Activated T-cell treated with anti-CD3 and anti-CD28 coated beads for 1 hour (primary cell): ENCODE data around the gene MRAP.
"Not testable (repeated sequence)": the region's sequence is repeated elsewhere in the genome, so short reads cannot be mapped to it uniquely, and the experiment has no call there.

Experiments used
- DNase-seq: peaks from one replicate; pipeline ENCODE4 v3.0.0-alpha.2; 2020; ENCODE audit warnings: low read depth

MRAP gene

DNA sequence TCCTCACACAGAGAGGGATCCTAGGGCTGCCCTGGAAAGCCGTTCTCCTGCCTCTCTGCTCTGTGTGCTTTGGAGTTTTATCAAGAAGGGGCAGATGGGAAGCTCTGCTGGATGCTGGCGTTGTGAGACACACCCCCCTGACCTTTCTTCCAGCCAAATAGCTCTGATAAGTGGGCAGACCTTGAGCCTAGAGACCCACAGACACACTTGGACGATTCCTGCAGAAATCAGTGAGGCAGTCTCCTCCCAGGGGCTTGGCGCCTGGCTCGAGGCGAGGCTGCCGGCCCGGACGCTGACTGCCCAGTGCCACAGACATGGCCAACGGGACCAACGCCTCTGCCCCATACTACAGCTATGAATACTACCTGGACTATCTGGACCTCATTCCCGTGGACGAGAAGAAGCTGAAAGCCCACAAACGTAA, at the start of gene MRAP:
Gene MRAP (plus strand): TSS at position 198 of the 424 bp plus-strand sequence. CDS start 117 bp downstream, at position 315.
- DNase-seq: no peak

DNA sequence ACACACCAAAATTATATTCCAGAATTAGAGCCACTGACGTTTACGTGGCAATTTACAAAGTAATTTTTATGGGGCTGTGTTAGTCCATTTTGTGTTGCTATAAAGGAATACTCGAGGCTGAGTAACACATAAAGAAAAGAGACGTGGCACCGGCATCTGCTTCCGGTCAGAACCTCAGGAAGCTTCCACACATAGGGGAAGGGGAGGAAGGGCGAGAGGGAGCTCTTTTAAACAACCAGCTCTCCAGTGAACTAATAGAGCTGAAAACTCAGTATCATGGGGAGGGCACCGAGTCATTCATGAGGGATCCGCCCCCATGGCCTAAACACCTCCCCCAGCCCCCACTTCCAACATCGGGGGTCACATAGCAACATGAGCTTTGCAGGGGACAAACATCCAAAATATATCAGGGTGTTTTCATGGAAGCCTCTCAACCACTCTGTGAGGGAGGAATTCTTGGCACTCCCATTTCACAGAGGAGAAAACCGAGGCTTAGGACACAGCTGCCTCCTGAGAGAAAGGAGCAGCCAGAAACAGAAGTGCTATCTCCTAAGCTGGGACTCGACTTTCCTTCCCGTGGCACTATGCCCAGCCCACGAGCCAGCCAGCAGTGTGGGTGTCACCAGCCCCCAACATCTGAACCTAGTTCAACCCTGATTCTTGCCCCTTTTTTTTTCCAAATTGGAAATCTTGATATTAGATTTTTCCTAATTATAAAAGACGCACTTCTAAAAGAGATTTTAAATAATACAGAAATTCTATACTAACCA, 49.0 kb upstream of the MRAP start:
- no peak for DNase-seq

GRCh38 chr21:32252136-32252535, 46.5 kb upstream of the MRAP start:
- DNase-seq: no peak

GRCh38 chr21:32253215-32253641, 45.4 kb upstream of the MRAP start:
- DNase-seq: no peak

DNA sequence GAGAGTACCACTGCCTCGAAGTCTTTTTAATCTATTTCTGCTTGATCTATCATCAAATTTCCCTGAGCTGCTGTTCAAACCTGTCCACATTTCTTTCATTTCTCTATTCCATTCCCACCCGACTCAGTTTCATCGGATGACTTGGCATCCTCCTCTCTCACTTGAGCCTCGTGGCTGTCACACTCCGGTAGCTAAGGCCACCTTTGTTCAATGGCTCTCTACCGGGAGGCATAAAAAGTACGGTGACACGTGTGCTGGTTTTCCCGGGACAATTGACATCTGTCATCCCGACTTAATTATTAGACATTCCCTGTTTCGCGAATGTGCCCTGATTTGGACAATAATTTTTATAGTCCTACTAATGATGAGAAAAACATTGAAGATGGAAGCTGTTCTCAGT, 42.4 kb upstream of the MRAP start:
- no peak for DNase-seq

DNA sequence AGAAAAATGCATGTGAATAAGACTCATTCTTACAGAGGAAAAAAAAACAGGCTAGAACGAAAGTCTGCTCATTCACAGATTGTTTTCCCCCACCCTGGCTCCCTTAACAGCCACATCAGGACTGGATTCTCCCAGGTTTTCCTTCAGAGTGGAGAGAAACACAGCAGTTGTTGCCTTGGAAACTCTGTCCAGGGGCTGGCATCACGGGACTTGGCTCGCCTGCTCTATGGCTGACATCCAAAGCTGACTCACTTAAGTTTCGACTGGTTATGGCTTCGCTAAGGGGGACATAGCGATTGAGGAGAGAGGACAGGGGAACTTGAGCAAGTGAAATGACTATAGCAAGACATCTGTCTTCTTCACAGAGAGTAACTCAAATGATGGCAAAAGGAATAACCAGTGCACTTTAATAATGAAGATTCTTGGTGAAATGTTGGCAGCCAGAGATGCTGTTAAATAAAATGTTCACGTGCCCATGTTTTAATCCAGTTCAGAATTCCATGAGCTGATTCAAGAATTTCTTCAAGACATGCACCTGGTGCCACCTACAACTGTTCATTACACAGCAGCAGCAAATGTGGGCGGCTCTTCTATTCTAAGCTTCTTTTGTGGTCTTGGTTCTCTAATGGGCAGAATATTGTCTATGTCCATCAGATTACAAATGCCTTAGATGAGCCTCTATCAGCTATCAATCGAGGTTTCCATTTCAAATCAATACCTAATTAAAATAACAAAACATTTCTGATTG, 41.6 kb upstream of the MRAP start:
- no peak for DNase-seq

DNA sequence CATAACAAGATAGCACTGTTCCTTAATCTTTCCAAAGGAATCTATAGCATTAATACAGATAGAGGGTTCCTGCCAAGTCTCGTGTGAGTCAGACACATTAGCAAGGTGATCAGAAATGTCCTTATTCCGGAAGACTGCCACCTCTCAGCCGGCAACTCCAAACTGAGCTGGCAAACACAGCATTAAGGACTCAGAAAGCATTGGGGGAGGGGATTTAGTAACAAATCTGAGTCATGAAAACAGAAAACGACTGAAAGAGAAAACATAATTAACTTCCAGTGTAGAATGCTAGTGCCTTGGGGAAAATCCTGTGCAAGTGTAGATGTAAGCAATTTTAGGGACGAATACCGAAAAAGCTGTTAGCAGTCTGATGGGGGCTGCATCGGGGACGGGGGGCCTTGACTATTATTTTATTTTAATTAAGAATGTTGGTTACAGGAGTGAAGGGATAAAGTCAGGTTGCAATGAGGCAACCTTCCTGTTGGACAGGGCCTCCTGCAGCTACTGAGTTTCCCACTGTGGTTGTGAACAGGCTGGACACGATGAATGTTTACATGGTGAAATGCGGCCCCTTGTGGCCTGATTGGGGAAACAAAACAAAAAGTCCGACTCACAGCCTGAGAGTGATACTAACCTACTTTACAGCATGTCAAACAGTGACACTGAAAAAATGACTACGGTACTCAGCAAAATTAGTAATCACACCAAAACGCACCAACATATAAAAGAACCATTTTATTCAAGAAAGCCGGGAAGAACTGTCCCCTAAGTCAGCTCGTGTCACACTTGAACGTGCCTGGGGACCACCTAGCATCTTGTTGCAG, 40.5 kb upstream of the MRAP start:
- no peak for DNase-seq

DNA sequence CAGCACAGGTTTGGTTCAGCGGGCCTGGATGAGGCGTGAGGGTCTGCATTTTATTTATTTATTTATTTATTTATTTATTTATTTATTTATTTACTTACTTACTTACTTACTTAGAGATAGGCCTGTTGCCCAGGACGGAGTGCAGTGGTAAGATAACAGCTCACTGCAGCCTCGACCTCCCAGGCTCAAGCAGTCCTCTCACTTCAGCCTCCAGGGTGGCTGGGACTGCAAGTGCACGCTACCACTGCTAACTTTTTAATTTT, 39.9 kb upstream of the MRAP start:
- not testable (repeated sequence) for DNase-seq

GRCh38 chr21:32260130-32260529, 38.5 kb upstream of the MRAP start:
- DNase-seq: no peak

DNA sequence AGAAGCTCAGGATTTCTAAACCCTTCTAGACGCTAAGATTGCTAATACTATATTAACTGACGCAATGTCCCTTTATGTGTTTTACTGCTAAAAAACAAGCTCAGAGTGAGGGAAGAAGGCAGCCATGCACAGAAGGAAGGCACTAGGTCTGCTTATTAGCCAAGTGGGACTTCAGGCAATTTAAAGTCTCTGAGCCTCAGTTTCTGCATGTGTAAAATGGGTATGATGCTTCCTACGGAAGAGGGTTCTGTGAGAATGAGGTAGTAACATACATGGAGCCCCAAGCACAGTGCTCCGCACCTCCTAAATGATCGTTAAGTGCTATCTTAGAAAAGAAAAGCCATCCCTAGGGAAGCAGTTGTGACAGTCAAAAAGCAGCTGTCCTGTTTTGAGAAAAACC, 36.7 kb upstream of the MRAP start:
- no peak for DNase-seq

GRCh38 chr21:32265321-32265720, 33.3 kb upstream of the MRAP start:
- DNase-seq: not testable (repeated sequence)

DNA sequence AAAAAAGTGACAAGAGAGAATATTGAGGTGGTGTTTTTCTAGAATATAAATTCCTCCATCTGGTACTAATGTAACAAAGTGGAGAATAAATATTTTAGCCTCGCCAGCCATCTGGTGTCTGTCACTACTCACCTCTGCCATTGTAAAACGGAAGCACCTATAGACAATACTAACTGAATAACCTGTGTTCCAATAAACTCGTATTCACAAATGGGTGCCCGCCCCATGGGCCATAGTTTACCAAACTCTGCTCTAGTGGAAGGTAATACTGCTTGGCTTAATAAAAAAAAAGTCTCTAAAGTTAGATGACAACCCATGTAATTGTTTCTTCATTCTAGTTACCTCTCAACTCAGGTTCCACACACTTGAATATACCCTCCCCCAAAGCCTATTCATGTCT, 27.9 kb upstream of the MRAP start:
- no peak for DNase-seq

GRCh38 chr21:32276671-32277070, 22.0 kb upstream of the MRAP start:
- DNase-seq: no peak

- DNase-seq: no peak
Measured at GRCh38 chr21:32278103-32278502, 20.6 kb upstream of the MRAP start.

GRCh38 chr21:32278518-32279376, 19.9 kb upstream of the MRAP start, which contains the start of gene MIS18A:
TSS of gene MIS18A (minus strand) at chr21:32279049. CDS start at chr21:32279014, 35 bp downstream.
- peak; percentile 97 for DNase-seq

DNA sequence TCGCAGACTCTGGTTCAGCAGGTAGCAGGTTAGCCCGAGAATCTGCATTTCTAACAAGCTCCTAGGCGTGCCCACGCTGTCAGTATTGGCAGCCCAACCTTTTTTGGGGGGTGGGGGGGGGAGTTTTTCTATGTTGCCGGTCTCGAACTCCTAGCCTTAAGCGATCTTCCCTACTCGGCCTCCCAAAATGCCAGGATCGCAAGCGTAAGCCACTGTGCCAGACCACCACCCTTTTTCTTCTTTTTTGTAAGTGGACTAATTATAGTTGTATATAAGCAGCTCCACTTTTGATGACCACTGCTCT, 19.3 kb upstream of the MRAP start:
- DNase-seq: no peak

DNA sequence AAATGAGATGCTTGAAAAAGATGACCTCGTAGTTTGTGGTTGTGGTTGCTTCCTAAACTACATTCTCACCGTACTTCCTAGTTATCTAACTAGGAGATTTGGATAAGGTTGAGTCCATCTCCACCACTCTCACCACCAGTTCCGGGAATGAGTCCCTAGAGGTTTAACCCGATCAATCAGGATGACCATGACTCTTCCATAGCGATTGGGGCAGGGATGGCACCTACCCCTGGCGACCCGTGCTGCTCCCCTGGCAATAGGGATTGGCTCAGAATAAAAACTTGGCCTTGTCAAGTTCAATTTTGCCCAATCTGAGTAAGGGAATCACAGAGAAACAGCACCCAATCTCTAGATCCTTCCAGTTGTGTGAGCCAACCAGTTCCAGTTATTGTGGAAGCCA, 17.1 kb upstream of the MRAP start:
- no peak for DNase-seq

GRCh38 chr21:32282992-32283391, 15.7 kb upstream of the MRAP start:
- no peak for DNase-seq

DNA sequence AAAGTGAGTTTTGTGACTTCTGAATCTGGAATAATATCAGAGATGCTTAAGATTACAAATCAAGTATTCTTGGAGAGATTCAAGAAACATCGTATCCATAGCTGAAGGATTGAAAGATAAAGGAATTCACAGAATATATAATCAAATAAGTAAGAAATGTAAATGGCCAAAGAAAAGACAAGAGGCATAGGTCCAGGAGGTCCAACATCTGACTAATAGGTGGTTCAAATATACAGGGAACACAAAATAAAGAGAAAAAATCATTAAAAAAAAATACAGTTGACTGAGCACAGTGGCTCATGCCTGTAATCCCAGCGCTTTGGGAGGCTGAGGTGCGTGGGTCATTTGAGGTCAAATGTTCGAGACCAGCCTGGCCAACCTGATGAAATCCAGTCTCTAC, 13.2 kb upstream of the MRAP start:
- DNase-seq: no peak

DNA sequence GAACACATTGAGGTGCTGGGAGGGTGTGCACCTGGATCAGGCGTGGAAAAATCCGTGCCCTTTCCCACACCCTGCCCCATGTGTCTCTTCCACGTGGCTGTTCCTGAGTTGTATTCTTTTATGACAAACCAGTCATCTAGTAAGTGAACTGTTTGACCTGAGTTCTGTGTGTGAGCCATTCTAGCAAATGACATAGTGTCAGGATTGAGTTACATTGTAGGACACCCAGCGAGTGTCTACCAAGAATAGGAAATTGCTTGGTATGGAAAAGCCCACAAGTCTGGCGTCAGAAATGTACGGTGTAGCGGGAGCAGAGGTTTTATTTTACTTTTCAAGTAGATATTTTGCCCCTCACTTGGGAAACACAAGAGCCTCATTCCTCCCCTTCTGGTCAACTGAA, 1.2 kb upstream of the MRAP start:
- no peak for DNase-seq

DNA sequence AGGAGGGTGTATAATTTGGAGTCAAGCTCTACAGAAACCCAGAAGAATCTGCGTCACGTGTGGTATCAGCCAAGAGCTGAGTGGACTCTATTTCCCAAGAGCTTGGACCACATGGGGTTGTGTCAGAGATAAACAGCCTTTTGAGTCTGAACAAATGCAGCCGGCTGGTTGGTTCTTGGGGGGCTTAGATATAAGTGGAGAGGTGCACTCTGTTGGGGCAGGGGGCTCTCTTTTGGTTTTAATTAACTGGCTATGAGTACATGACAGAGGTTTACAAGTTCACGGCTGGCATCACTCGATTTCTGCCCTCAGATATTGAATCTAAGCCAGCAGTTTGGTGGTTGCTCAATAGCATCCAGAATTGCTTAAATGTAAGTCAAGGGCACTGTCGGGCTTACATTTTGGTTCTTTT, 501 bp upstream of the MRAP start:
- no peak for DNase-seq

- no peak for DNase-seq
Measured at GRCh38 chr21:32299695-32300094, 1.0 kb downstream of the MRAP start.
